ENCODE results near the gene LTF.

DNA sequence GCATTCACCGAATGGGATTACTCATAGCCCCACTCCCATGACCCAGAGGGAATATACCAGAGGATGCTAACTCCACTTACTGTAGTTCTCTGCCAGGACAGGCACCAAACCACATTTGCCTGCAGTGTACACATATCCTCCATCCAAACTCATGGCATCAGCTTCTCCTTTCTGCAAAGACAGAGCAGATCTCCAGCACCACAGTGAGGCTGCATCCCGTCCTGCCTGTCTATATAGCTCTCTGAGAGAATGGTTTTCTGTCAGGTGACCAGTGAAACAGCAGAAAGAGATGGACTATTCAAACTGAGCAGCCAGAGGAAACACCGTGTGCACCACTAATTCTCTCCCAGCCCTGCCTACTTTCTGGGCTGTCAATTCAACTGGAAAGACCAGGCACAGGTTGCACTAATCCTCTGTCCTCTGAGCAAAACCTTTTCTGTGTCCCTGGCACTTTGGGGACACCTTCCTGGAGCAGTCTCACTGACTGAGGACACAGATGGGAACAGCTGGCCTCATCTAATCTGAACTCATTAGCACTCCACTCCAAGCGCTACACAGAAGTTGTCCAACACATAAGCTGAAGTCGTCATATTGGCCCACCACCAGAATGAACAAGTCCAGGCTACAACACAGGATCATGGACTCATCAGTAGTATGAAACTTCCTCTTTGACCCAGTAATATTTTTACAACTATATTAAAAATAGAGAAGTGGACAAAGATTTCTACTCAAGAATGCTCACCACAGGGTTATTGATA is 17.3 kb downstream of the LTF start:
- TF ChIP-seq, protein P1, sequence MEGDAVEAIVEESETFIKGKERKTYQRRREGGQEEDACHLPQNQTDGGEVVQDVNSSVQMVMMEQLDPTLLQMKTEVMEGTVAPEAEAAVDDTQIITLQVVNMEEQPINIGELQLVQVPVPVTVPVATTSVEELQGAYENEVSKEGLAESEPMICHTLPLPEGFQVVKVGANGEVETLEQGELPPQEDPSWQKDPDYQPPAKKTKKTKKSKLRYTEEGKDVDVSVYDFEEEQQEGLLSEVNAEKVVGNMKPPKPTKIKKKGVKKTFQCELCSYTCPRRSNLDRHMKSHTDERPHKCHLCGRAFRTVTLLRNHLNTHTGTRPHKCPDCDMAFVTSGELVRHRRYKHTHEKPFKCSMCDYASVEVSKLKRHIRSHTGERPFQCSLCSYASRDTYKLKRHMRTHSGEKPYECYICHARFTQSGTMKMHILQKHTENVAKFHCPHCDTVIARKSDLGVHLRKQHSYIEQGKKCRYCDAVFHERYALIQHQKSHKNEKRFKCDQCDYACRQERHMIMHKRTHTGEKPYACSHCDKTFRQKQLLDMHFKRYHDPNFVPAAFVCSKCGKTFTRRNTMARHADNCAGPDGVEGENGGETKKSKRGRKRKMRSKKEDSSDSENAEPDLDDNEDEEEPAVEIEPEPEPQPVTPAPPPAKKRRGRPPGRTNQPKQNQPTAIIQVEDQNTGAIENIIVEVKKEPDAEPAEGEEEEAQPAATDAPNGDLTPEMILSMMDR (IDR thresholded peaks at IDR 0.05; ENCODE audit: low read depth, low read length) = no peak
- TF ChIP-seq EZH2phosphoT487 (IDR thresholded peaks at IDR 0.05; ENCODE audit: low read depth) = no peak

All from OCI-LY3 (cell line).